NCI-H524 (cell line): ENCODE measurements around the gene PCDHA6.
"Not testable (repeated sequence)": the region's sequence is repeated elsewhere in the genome, so short reads cannot be mapped to it uniquely, and the experiment has no call there.

Experiments
- DNase-seq, 2 experiments: peaks; one replicate each; lab custom pipeline; 2025; lab: John Stamatoyannopoulos, UW

Gene PCDHA6

GRCh38 chr5:140821375-140822280 lies 6.1 kb upstream of the PCDHA6 start, which contains the start of gene PCDHA5:
Gene PCDHA5 (plus strand): TSS chr5:140821613.
- no peak for DNase-seq

- no peak for DNase-seq
These were observed 5.5 kb upstream of the PCDHA6 start for GRCh38 chr5:140822281-140822629.

- not testable (repeated sequence) for DNase-seq
These were observed 4.8 kb upstream of the PCDHA6 start for GRCh38 chr5:140822969-140823368.

GRCh38 chr5:140823475-140823874 lies 4.3 kb upstream of the PCDHA6 start:
- DNase-seq, result no peak

GRCh38 chr5:140828362-140828737 lies 590 bp downstream of the PCDHA6 start:
- no peak for DNase-seq

GRCh38 chr5:140829511-140830501 lies 2.0 kb downstream of the PCDHA6 start:
- DNase-seq, result not testable (repeated sequence)

- no peak for DNase-seq
These were observed 6.2 kb downstream of the PCDHA6 start, which contains the start of gene PCDHA7 for GRCh38 chr5:140833993-140834392. Gene PCDHA7 (plus strand): TSS chr5:140834269. CDS start chr5:140834384, 115 bp downstream.

GRCh38 chr5:140834439-140835008 lies 6.8 kb downstream of the PCDHA6 start:
- DNase-seq, result not testable (repeated sequence)

GRCh38 chr5:140835622-140836510 lies 8.1 kb downstream of the PCDHA6 start:
- no peak for DNase-seq

GRCh38 chr5:140840978-140841962 lies 13.5 kb downstream of the PCDHA6 start, which contains the start of gene PCDHA8:
Gene PCDHA8 (plus strand): TSS chr5:140841187. CDS start chr5:140841322, 135 bp downstream.
- DNase-seq, result peak; percentile 5 to 61

GRCh38 chr5:140842798-140843733 lies 15.3 kb downstream of the PCDHA6 start:
- no peak for DNase-seq

- DNase-seq, result not testable (repeated sequence)
These were observed 20.7 kb downstream of the PCDHA6 start, which contains the start of gene PCDHA9 for GRCh38 chr5:140848139-140849102. Gene PCDHA9 (plus strand): TSS chr5:140848382. CDS start chr5:140848496, 114 bp downstream.

- not testable (repeated sequence) for DNase-seq
These were observed 22.3 kb downstream of the PCDHA6 start for GRCh38 chr5:140849831-140850634.

- DNase-seq, result no peak
These were observed 28.3 kb downstream of the PCDHA6 start, which contains the start of gene PCDHA10 for GRCh38 chr5:140855772-140856674. Gene PCDHA10 (plus strand): TSS chr5:140855897. CDS start chr5:140856049, 152 bp downstream.
